Measurements from ENCODE around the gene GLI1.

The GLI1 gene

GRCh38 chr12:57521525-57522010 is 62.0 kb downstream of the GLI1 start:
- no peak for DNase-seq

All from activated naive CD4-positive, alpha-beta T cell treated with anti-CD3 and anti-CD28 coated beads, Interleukin-2, amount 50 U/mL, for 16 hours (primary cell).